Measurements from ENCODE around the gene OBSCN. TPM values are rescaled to one million over a fixed set of nuclear protein-coding genes. Genes with fewer than 3 reads are reported as not detected.

Gene OBSCN
- total and polyA plus RNA-seq, 4 donors: 0.54 to 5.6 (median 2.7) TPM

GRCh38 chr1:228283043-228283371 lies 75.2 kb downstream of the OBSCN start:
- 94% methylated on average over 22 of the region's 22 CpGs for WGBS
- TF ChIP-seq RXRA (IDR thresholded peaks at IDR 0.05): no peak
- TF ChIP-seq FOXA1 (IDR thresholded peaks at IDR 0.05): no peak
- TF ChIP-seq HNF4G (IDR thresholded peaks at IDR 0.05): no peak
- TF ChIP-seq TAF1 (conservative IDR thresholded peaks at IDR 0.05): no peak
- TF ChIP-seq, protein P1, sequence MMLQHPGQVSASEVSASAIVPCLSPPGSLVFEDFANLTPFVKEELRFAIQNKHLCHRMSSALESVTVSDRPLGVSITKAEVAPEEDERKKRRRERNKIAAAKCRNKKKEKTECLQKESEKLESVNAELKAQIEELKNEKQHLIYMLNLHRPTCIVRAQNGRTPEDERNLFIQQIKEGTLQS (IDR thresholded peaks at IDR 0.05): no peak
- H3K36me3 ChIP-seq (ENCODE audit: control insufficient read depth in 4 of 4, insufficient read depth in 3 of 4, low read depth in 1 of 4, low read length in 3 of 4): no peaks in the 10 kb centered on the region
- H3K27ac ChIP-seq (ENCODE audit: low read depth in 1 of 2, low read length in 2 of 2): no peak overlapping the region
- DNase-seq (ENCODE audit: low spot score): no peak
- no peak overlapping the region for H3K9ac ChIP-seq (ENCODE audit: low read depth in 1 of 2, low read length in 2 of 2)
- H3K27me3 ChIP-seq (ENCODE audit: control insufficient read depth in 4 of 4, insufficient read depth in 4 of 4, low read length in 3 of 4): no peaks in the 10 kb centered on the region
- H3K4me1 ChIP-seq (ENCODE audit: control insufficient read depth in 4 of 4, insufficient read depth in 4 of 4, low read length in 3 of 4): no peaks in the 10 kb centered on the region
- H3K4me3 ChIP-seq (ENCODE audit: low read depth in 1 of 3, low read length in 3 of 3): no peak overlapping the region
- H3K9me3 ChIP-seq (ENCODE audit: control insufficient read depth in 4 of 4, low read length in 3 of 4): no peaks in the 10 kb centered on the region

- H3K4me1 ChIP-seq (ENCODE audit: control insufficient read depth in 4 of 4, insufficient read depth in 4 of 4, low read length in 3 of 4): no peaks in the 10 kb centered on the region
- no peaks in the 10 kb centered on the region for H3K9me3 ChIP-seq (ENCODE audit: control insufficient read depth in 4 of 4, low read length in 3 of 4)
- WGBS: 95% methylated on average over 20 of the region's 20 CpGs
- no peak overlapping the region for H3K9ac ChIP-seq (ENCODE audit: low read depth in 1 of 2, low read length in 2 of 2)
- H3K36me3 ChIP-seq (ENCODE audit: control insufficient read depth in 4 of 4, insufficient read depth in 3 of 4, low read depth in 1 of 4, low read length in 3 of 4): no peaks in the 10 kb centered on the region
- TF ChIP-seq EGR1 (IDR thresholded peaks at IDR 0.05; ENCODE audit: low read depth in 2 of 2) (no peak), YY1 (IDR thresholded peaks at IDR 0.05) (no peak), FOXA1 (IDR thresholded peaks at IDR 0.05) (no peak)
- TF ChIP-seq, protein P2, sequence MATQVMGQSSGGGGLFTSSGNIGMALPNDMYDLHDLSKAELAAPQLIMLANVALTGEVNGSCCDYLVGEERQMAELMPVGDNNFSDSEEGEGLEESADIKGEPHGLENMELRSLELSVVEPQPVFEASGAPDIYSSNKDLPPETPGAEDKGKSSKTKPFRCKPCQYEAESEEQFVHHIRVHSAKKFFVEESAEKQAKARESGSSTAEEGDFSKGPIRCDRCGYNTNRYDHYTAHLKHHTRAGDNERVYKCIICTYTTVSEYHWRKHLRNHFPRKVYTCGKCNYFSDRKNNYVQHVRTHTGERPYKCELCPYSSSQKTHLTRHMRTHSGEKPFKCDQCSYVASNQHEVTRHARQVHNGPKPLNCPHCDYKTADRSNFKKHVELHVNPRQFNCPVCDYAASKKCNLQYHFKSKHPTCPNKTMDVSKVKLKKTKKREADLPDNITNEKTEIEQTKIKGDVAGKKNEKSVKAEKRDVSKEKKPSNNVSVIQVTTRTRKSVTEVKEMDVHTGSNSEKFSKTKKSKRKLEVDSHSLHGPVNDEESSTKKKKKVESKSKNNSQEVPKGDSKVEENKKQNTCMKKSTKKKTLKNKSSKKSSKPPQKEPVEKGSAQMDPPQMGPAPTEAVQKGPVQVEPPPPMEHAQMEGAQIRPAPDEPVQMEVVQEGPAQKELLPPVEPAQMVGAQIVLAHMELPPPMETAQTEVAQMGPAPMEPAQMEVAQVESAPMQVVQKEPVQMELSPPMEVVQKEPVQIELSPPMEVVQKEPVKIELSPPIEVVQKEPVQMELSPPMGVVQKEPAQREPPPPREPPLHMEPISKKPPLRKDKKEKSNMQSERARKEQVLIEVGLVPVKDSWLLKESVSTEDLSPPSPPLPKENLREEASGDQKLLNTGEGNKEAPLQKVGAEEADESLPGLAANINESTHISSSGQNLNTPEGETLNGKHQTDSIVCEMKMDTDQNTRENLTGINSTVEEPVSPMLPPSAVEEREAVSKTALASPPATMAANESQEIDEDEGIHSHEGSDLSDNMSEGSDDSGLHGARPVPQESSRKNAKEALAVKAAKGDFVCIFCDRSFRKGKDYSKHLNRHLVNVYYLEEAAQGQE (IDR thresholded peaks at IDR 0.05): no peak
- H3K27me3 ChIP-seq (ENCODE audit: control insufficient read depth in 4 of 4, insufficient read depth in 4 of 4, low read length in 3 of 4): no peaks in the 10 kb centered on the region
- DNase-seq (ENCODE audit: low spot score): no peak
- H3K4me3 ChIP-seq (ENCODE audit: low read depth in 1 of 3, low read length in 3 of 3): no peak overlapping the region
- no peak overlapping the region for H3K27ac ChIP-seq (ENCODE audit: low read depth in 1 of 2, low read length in 2 of 2)
Observed at GRCh38 chr1:228283476-228284147, 75.8 kb downstream of the OBSCN start.

- Histone ChIP-seq H3K9ac (ENCODE audit: low read depth in 1 of 2, low read length in 2 of 2) (no peak overlapping the region), H3K36me3 (ENCODE audit: control insufficient read depth in 4 of 4, insufficient read depth in 3 of 4, low read depth in 1 of 4, low read length in 3 of 4) (no peaks in the 10 kb centered on the region)
- 85% methylated on average over 3 of the region's 3 CpGs for WGBS
Observed at GRCh38 chr1:228284148-228284495, 76.3 kb downstream of the OBSCN start.

More at GRCh38 chr1:228284148-228284495, 76.3 kb downstream of the OBSCN start:
- no peak overlapping the region for H3K27ac ChIP-seq (ENCODE audit: low read depth in 1 of 2, low read length in 2 of 2)
- H3K9me3 ChIP-seq (ENCODE audit: control insufficient read depth in 4 of 4, low read length in 3 of 4): no peaks in the 10 kb centered on the region
- no peaks in the 10 kb centered on the region for H3K27me3 ChIP-seq (ENCODE audit: control insufficient read depth in 4 of 4, insufficient read depth in 4 of 4, low read length in 3 of 4)
- H3K4me1 ChIP-seq (ENCODE audit: control insufficient read depth in 4 of 4, insufficient read depth in 4 of 4, low read length in 3 of 4): no peaks in the 10 kb centered on the region
- DNase-seq (ENCODE audit: low spot score): no peak
- H3K4me3 ChIP-seq (ENCODE audit: low read depth in 1 of 3, low read length in 3 of 3): no peak overlapping the region
- TF ChIP-seq RXRA (IDR thresholded peaks at IDR 0.05): no peak
- TF ChIP-seq GABPA (IDR thresholded peaks at IDR 0.05 in 1 of 2, conservative IDR thresholded peaks at IDR 0.05 in 1 of 2): no peak
- no peak for TF ChIP-seq ZBTB33 (IDR thresholded peaks at IDR 0.05)
- TF ChIP-seq HNF4G (IDR thresholded peaks at IDR 0.05): no peak
- no peak for TF ChIP-seq NR2F2 (IDR thresholded peaks at IDR 0.05)
- TF ChIP-seq, protein P1 (IDR thresholded peaks at IDR 0.05): no peak
